Endothelial cell of umbilical vein (primary cell): ENCODE measurements around the gene MC5R.

ENCODE experiments used
- CTCF ChIP-seq, 2 donors: IDR thresholded peaks; 1 replicate in 1 of 2; 2 replicates in 1 of 2; pipeline ENCODE4 v1.5.1; 2011; ENCODE audit warnings: low read length in 2 of 2, mild to moderate bottlenecking in 2 of 2, moderate library complexity in 2 of 2, control low read depth in 1 of 2, inconsistent platforms in 1 of 2, low read depth in 1 of 2; ENCODE audit not compliant: insufficient read depth in 1 of 2; ENCODE audit errors: extremely low read depth in 1 of 2
- EZH2 ChIP-seq: IDR thresholded peaks from 2 replicates; pipeline ENCODE4 v1.6.1; 2012; ENCODE audit warnings: borderline replicate concordance, low read depth, mild to moderate bottlenecking, moderate library complexity, low read length, inconsistent platforms; ENCODE audit not compliant: severe bottlenecking

DNA sequence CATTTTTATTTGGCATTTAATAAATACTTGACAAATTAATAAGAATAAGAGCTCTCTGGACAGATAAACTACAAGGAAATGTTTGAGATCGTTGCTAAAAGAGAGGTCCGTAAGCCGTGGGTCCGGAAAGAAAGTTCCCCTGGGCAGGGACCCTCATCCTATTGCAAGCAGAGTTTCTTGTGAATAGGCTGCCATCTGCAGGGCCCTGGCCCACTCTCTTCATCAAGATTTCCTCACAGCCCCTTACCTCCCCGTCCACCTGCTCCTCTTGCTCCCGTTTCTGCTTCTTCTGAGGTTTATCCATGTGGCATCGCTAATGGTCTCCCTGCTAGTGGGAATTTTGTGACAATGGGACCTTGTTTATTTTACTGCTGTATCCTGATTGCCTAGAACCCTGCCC, 30.1 kb upstream of the MC5R start:
- TF ChIP-seq CTCF (IDR thresholded peaks at IDR 0.05; ENCODE audit: extremely low read depth in 1 of 2, insufficient read depth in 1 of 2, low read depth in 1 of 2, low read length in 2 of 2) = no peak
- no peak for TF ChIP-seq EZH2
